H9 (cell line): ENCODE data around the gene MYLK. TPM values are rescaled to one million over a fixed set of nuclear protein-coding genes. Genes with fewer than 3 reads are reported as not detected.

ENCODE experiments used
- DNase-seq: peaks from one replicate; pipeline ENCODE4 v3.0.0-alpha.2; 2017
- H2AFZ ChIP-seq: one replicate; pipeline ENCODE4 v1.6.1; 2013; ENCODE audit warnings: mild to moderate bottlenecking, low read length, control low read depth, moderate library complexity
- H2AK5ac ChIP-seq: 2 replicates; pipeline ENCODE4 v1.6.1; 2013; ENCODE audit warnings: low read length, control low read depth, mixed read lengths; ENCODE audit not compliant: insufficient read length
- H2BK120ac ChIP-seq: one replicate; pipeline ENCODE4 v1.6.1; 2013; ENCODE audit warnings: low read depth, mild to moderate bottlenecking, low read length, control low read depth, inconsistent platforms; ENCODE audit not compliant: poor library complexity, severe bottlenecking
- H2BK12ac ChIP-seq: 2 replicates; pipeline ENCODE4 v1.6.1; 2013; ENCODE audit warnings: low read length, control low read depth, mixed read lengths, low read depth; ENCODE audit not compliant: insufficient read length
- H2BK15ac ChIP-seq: 2 replicates; pipeline ENCODE4 v1.6.1; 2013; ENCODE audit warnings: low read depth, low read length, control low read depth
- H2BK20ac ChIP-seq: one replicate; pipeline ENCODE4 v1.6.1; 2013; ENCODE audit warnings: low read depth, mild to moderate bottlenecking, low read length, control low read depth, inconsistent platforms; ENCODE audit not compliant: poor library complexity, severe bottlenecking
- H2BK5ac ChIP-seq: 2 replicates; pipeline ENCODE4 v1.6.1; 2013; ENCODE audit warnings: low read length, control low read depth, mixed read lengths; ENCODE audit not compliant: insufficient read length
- H3K14ac ChIP-seq: 2 replicates; pipeline ENCODE4 v1.6.1; 2013; ENCODE audit warnings: low read length, control low read depth; ENCODE audit not compliant: insufficient read depth
- H3K18ac ChIP-seq: 2 replicates; pipeline ENCODE4 v1.6.1; 2013; ENCODE audit warnings: low read depth, mild to moderate bottlenecking, mixed read lengths, low read length, control low read depth; ENCODE audit not compliant: insufficient read length
- H3K23ac ChIP-seq: 2 replicates; pipeline ENCODE4 v1.6.1; 2013; ENCODE audit warnings: low read length, control low read depth, mixed read lengths, low read depth; ENCODE audit not compliant: insufficient read length
- H3K23me2 ChIP-seq: 2 replicates; pipeline ENCODE4 v1.6.1; 2013; ENCODE audit warnings: low read depth, mild to moderate bottlenecking, mixed read lengths, low read length, control low read depth; ENCODE audit not compliant: insufficient read length, poor library complexity, severe bottlenecking
- H3K27ac ChIP-seq: 2 replicates; pipeline ENCODE4 v1.5.1; 2013; ENCODE audit warnings: low read length, control low read depth, mixed read lengths, low read depth; ENCODE audit not compliant: insufficient read length
- H3K27me3 ChIP-seq: 2 replicates; pipeline ENCODE4 v1.6.1; 2013; ENCODE audit warnings: low read length, control low read depth, inconsistent platforms; ENCODE audit not compliant: insufficient read depth
- H3K4ac ChIP-seq: 2 replicates; pipeline ENCODE4 v1.6.1; 2013; ENCODE audit warnings: low read depth, mild to moderate bottlenecking, control low read depth, inconsistent platforms, low read length, moderate library complexity
- H3K4me1 ChIP-seq: 2 replicates; pipeline ENCODE4 v1.6.1; 2013; ENCODE audit warnings: low read length, control low read depth, inconsistent platforms; ENCODE audit not compliant: insufficient read depth
- H3K4me2 ChIP-seq: 2 replicates; pipeline ENCODE4 v1.6.1; 2013; ENCODE audit warnings: low read length, control low read depth, mixed read lengths; ENCODE audit not compliant: insufficient read length, insufficient read depth
- H3K56ac ChIP-seq: 2 replicates; pipeline ENCODE4 v1.6.1; 2013; ENCODE audit warnings: low read depth, mild to moderate bottlenecking, mixed read lengths, low read length, control low read depth; ENCODE audit not compliant: insufficient read length
- H3K79me1 ChIP-seq: 2 replicates; pipeline ENCODE4 v1.6.1; 2013; ENCODE audit warnings: low read depth, mild to moderate bottlenecking, moderate library complexity, low read length, control low read depth, inconsistent platforms; ENCODE audit not compliant: insufficient read depth, poor library complexity, severe bottlenecking
- H3K79me2 ChIP-seq: 2 replicates; pipeline ENCODE4 v1.6.1; 2013; ENCODE audit warnings: low read length, control low read depth, inconsistent platforms; ENCODE audit not compliant: insufficient read depth
- H3K9ac ChIP-seq: 2 replicates; pipeline ENCODE4 v1.6.1; 2013; ENCODE audit warnings: low read length, control low read depth, mixed read lengths; ENCODE audit not compliant: insufficient read length; ENCODE audit errors: extremely low read depth
- H3K9me3 ChIP-seq: one replicate; pipeline ENCODE4 v1.6.1; 2013; ENCODE audit warnings: low read depth, low read length, inconsistent platforms; ENCODE audit not compliant: control insufficient read depth
- H3T11ph ChIP-seq: one replicate; pipeline ENCODE4 v1.6.1; 2013; ENCODE audit warnings: mild to moderate bottlenecking, low read length, control low read depth, inconsistent platforms
- H4K20me1 ChIP-seq: one replicate; pipeline ENCODE4 v1.6.1; 2013; ENCODE audit not compliant: control insufficient read depth, insufficient read length, insufficient read depth
- H4K5ac ChIP-seq: 2 replicates; pipeline ENCODE4 v1.6.1; 2013; ENCODE audit warnings: low read depth, mild to moderate bottlenecking, mixed read lengths, low read length, control low read depth; ENCODE audit not compliant: insufficient read length
- H4K8ac ChIP-seq: replicated peaks from 2 replicates; pipeline ENCODE4 v1.6.1; 2013; ENCODE audit warnings: low read length, control low read depth, mixed read lengths, low read depth; ENCODE audit not compliant: insufficient read length
- H4K91ac ChIP-seq: 2 replicates; pipeline ENCODE4 v1.6.1; 2013; ENCODE audit warnings: low read depth, mild to moderate bottlenecking, moderate library complexity, mixed read lengths, low read length, control low read depth; ENCODE audit not compliant: insufficient read length
- H3K27ac Mint-ChIP-seq, 3 experiments: 2 replicates in 2 of 3; 3 replicates in 1 of 3; pipeline ENCODE4 v1.8.0; 2020 to 2021; ENCODE audit warnings: mixed read lengths in 3 of 3, mild to moderate bottlenecking in 1 of 3, moderate library complexity in 1 of 3
- H3K27me3 Mint-ChIP-seq: 2 replicates; pipeline ENCODE4 v1.8.0; 2021; ENCODE audit warnings: low read depth, mild to moderate bottlenecking, moderate library complexity, mixed read lengths
- H3K36me3 Mint-ChIP-seq, 3 experiments: 2 replicates in 2 of 3; 3 replicates in 1 of 3; pipeline ENCODE4 v1.8.0; 2020 to 2021; ENCODE audit warnings: low read depth in 3 of 3, mixed read lengths in 3 of 3; ENCODE audit not compliant: insufficient read depth in 1 of 3
- H3K4me1 Mint-ChIP-seq, 2 experiments: 2 replicates each; pipeline ENCODE4 v1.8.0; 2020; ENCODE audit warnings: mixed read lengths in 2 of 2
- H3K4me3 Mint-ChIP-seq, 2 experiments: 2 replicates in 1 of 2; 3 replicates in 1 of 2; pipeline ENCODE4 v1.8.0; 2020 to 2021; ENCODE audit warnings: mild to moderate bottlenecking in 2 of 2, mixed read lengths in 2 of 2, moderate library complexity in 1 of 2
- H3K9me3 Mint-ChIP-seq, 2 experiments: 2 replicates in 1 of 2; 3 replicates in 1 of 2; pipeline ENCODE4 v1.8.0; 2020; ENCODE audit warnings: mild to moderate bottlenecking in 2 of 2, mixed read lengths in 2 of 2, moderate library complexity in 1 of 2
- WGBS: extraction: QIAGEN DNeasy Blood & Tissue Kit; methylation state at CpG from one replicate; pipeline ENCODE4 v1.1.7; 2013; ENCODE audit warnings: missing lambda C conversion rate, low lambda C conversion rate, mixed read lengths; ENCODE audit not compliant: insufficient read length; ENCODE audit errors: extremely low coverage; 5-methylcytosine and 5-hydroxymethylcytosine counted together
- total RNA-seq: library from RNA; stranded (reverse); gene quantifications from 2 replicates; pipeline ENCODE4 v1.2.1, GENCODE V29; 2021
- TF ChIP-seq, protein P1 (sequence below): fragments of 200-600 bp; sonication (generic); conservative IDR thresholded peaks from 3 replicates; pipeline ENCODE4 v1.8.0; 2021; ENCODE audit warnings: antibody characterized with exemption, mild to moderate bottlenecking

The MYLK gene
- total RNA-seq, 1 experiment from 2014 or later, result 10.1 TPM

DNA sequence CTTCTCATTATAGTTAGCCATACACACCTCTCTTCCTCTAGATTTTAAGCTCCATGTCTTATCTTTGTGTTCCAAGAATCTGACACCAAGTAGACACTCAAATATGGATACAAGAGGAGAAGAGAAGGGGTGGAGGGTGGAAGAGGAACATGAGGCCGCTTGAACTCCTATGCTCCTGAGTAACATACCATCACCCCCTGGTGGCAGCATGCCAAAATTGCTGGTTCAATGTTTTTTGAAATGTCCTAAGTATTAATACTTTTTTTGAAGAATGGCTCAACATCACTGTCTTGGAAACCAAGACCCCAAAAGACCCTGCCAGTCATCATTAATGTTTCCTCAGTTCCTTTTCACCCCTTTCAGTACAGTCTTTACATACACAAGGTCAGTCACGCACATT is 227.4 kb downstream of the MYLK start:
- Histone ChIP-seq H3K27ac (no peak overlapping the region), H4K8ac (no peak overlapping the region), H2AK5ac (no peak overlapping the region), H2BK12ac (no peak overlapping the region), H3T11ph (no peak overlapping the region), H2AFZ (no peak overlapping the region), H2BK120ac (no peak overlapping the region), H3K79me2 (no peaks in the 10 kb centered on the region), H3K27me3 (no peaks in the 10 kb centered on the region), H3K4me2 (no peak overlapping the region), H4K91ac (no peak overlapping the region), H3K23ac (no peak overlapping the region), H3K9ac (no peak overlapping the region), H3K18ac (no peak overlapping the region), H3K9me3 (peaks cover 6% of the 10 kb centered on the region), H3K56ac (no peak overlapping the region), H4K5ac (no peak overlapping the region), H4K20me1 (no peaks in the 10 kb centered on the region), H3K79me1 (no peaks in the 10 kb centered on the region), H2BK20ac (no peak overlapping the region), H3K23me2 (no peaks in the 10 kb centered on the region), H3K4ac (no peak overlapping the region), H3K14ac (no peak overlapping the region), H2BK15ac (no peak overlapping the region), H2BK5ac (no peak overlapping the region), H3K4me1 (no peaks in the 10 kb centered on the region; the same call in 1 of the 2 replicates)
- H3K4me1 Mint-ChIP-seq, result peaks cover 8 to 11% of the 10 kb centered on the region in 2 experiments
- TF ChIP-seq, protein P1, sequence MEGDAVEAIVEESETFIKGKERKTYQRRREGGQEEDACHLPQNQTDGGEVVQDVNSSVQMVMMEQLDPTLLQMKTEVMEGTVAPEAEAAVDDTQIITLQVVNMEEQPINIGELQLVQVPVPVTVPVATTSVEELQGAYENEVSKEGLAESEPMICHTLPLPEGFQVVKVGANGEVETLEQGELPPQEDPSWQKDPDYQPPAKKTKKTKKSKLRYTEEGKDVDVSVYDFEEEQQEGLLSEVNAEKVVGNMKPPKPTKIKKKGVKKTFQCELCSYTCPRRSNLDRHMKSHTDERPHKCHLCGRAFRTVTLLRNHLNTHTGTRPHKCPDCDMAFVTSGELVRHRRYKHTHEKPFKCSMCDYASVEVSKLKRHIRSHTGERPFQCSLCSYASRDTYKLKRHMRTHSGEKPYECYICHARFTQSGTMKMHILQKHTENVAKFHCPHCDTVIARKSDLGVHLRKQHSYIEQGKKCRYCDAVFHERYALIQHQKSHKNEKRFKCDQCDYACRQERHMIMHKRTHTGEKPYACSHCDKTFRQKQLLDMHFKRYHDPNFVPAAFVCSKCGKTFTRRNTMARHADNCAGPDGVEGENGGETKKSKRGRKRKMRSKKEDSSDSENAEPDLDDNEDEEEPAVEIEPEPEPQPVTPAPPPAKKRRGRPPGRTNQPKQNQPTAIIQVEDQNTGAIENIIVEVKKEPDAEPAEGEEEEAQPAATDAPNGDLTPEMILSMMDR, result peak; percentile 69
- no peak overlapping the region for H3K4me3 Mint-ChIP-seq
- H3K27ac Mint-ChIP-seq, result no peak overlapping the region
- H3K36me3 Mint-ChIP-seq, result peaks cover 9 to 19% (median 18%) of the 10 kb centered on the region in 3 experiments
- peaks cover 7 to 8% of the 10 kb centered on the region in 2 experiments for H3K9me3 Mint-ChIP-seq
- DNase-seq, result no peak
- no peaks in the 10 kb centered on the region; the same call in none of the 2 replicates for H3K27me3 Mint-ChIP-seq
- WGBS, result no CpG with 5 or more reads among the region's 2 CpGs
